Limb (tissue), 2 donors: Measurements from ENCODE around the gene FDX2.

Experiments
- DNase-seq, 2 donors: peaks; one replicate each; pipeline ENCODE4 v3.0.0-alpha.2; 2016; ENCODE audit errors: extremely low spot score in 2 of 2

Gene FDX2

DNA sequence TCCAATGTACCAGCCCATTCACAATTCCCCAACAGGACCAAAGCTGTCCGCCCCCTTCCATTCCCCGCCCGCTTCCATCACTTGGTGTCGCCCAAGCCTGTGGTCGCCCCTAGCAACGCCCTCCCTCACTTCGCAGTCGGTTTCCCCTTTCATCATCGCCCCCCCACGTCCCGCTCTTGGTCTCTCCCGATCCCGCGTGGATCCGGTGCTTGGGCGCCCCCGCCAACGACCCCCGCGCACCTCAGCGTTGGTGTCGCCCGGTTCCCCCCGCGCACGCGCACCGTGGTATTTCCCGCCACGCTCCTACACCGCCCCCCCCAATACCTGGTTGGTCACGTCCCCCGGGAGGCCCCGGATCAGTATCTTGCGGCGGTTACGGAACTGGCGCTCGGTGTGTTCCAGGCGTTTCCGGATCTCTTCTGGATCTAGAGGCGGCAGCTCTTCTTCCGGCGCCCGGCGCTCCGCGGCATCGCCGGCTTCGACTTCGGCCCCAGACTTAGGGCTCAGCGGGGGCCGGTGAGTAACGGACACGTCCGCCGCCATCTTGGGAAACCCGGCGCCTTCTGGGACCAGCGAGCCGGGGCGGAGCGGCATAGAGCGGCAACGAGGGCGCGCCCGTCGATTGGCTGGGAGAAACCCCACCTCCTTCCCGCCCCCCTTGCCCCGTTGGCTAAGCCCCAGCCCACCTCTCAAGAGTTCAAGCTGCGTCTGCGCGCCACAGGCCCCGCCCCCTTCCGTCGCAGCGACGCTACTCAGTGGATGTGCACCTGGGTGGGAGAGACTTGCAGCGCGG lies 17.3 kb upstream of the FDX2 start, which contains the start of gene RAVER1:
Gene RAVER1 (minus strand): TSS at position 565 of the 793 bp plus-strand sequence. CDS start 22 bp downstream, at position 543.
- DNase-seq = peak; percentile 97 to 99

DNA sequence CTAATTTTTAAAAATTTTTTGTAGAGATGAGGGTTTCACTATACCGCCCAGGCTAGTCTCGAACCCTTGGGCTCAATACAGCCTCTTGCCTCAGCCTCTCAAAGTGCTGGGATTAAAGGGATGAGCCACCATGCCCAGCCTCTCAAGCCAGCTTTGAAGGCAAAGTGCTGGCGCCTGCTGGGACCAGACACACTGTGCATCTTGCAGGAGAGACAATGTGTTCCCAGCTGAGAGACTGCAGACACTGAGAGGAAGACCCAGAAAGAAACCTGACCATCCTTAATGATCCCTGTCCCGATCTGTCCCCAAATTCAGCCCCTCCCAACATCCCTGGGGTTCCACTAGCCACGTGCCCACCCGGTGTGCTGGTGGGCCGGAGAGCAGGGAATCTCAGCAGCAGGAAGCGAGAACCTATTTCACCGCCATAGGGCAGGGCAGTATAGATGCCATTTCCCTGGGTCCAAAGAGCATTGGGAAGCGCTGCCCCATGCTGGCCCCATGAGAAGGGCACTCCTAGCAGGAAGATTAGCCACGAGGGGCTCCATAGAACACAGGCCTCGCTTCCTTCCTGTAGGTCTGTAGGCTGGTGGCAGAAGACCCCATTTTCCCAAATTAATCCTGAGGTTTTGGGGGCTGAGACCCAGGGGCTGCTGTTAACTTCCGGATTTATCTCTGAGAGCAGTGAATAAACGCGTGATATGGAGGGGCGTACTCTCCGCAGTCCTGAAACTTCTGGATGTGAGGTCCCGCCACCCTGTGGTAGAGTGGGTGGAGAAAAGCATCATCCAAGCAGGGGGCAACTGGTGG lies 16.5 kb upstream of the FDX2 start:
- DNase-seq = no peak

DNA sequence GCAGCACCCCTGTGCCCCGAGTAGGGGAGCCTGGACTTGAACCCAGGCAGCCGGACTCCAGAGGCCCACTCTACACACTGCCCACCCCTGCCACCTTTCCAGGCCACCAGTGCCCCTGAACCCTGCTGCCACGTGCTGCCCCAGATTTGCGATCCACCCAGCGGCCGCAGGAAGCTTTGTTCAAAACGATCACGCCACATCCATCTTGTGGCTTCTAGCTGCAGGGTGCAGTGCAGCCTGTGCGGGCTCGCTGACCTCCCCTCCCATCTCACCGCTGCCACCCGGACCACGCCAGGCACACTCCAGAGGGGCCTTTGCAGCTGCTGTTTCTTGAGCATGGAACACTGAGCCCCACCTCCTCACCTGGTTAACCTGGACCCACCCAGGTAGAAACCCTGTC lies 13.7 kb upstream of the FDX2 start:
- DNase-seq = no peak

DNA sequence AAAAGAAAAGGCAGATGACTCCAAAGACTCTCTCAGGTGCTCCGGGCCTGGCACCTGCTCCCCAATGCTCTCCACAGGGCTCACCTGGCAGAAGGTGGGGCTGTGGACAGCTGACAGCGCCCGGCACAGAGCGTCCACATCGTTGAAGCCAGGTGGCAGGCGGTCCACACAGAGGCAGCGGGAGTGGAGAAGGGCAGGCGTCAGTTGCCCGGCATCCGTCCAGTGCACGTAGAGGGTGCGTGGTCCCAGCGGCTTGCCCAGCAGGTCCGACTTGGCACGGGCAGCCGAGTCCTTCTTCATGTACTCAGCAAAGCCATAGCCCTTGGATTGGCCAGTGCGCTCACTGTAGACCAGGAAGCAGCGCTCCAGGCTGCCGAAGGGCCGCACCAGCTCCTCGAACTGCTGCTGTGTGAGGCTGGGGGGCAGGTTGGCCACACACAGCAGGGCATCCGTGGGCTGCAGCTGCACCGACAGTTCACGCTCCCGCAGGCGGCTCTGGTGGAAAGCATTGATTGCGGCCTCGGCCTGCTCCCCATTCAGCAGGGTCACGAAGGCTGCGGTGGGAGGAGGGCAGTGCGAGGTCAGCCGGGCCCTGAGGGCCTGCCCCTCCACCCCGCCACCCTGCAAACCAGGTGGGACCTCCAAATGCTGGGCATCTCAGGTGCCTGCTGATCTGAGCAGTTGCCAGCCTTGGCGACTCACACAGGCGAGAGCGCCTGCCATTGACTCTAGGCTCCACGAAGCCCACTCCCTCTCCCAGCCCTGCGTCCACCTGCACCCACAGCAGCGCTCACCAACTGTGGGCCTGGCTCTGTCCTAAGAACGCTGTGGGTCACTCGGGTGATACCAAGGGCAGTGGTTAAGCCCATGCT lies 13.0 kb upstream of the FDX2 start:
- no peak for DNase-seq

DNA sequence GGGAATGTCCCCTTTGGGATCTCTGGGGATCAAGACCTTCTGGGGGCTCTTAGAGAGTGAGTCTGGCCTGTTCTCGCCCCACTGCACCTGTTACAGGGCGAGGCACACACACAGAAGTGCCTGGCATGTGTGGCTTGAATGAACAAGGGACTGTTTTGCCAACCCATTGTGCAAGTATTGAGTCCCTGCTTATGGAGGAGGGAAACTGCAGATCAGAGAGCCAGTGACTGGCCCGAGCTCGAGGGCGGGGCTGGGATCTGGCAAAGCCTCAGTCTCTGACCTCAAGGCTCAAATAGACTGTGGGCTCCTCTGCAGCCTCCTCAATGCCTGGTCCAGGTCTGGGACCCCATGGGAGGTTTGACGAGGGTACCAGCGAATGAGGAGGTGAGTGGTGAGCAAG lies 12.0 kb upstream of the FDX2 start:
- no peak for DNase-seq

DNA sequence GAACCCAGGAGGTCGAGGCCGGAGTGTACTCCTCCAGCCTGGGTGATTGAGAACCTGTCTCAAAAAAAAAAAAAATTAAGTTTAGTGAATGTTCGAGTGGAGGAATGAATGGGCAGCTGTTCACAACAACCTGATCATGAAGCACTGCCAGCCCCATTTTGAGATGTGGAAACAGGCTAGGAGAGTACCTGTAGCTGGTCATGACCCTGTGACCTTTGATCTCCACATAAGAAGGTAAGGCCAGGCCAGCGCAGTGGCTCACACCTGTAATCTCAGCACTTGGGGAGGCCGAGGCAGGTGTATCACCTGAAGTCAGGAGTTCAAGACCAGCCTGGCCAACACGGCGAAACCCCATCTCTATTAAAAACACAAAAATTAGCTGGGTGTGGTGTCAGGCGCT lies 9.9 kb upstream of the FDX2 start:
- no peak for DNase-seq

DNA sequence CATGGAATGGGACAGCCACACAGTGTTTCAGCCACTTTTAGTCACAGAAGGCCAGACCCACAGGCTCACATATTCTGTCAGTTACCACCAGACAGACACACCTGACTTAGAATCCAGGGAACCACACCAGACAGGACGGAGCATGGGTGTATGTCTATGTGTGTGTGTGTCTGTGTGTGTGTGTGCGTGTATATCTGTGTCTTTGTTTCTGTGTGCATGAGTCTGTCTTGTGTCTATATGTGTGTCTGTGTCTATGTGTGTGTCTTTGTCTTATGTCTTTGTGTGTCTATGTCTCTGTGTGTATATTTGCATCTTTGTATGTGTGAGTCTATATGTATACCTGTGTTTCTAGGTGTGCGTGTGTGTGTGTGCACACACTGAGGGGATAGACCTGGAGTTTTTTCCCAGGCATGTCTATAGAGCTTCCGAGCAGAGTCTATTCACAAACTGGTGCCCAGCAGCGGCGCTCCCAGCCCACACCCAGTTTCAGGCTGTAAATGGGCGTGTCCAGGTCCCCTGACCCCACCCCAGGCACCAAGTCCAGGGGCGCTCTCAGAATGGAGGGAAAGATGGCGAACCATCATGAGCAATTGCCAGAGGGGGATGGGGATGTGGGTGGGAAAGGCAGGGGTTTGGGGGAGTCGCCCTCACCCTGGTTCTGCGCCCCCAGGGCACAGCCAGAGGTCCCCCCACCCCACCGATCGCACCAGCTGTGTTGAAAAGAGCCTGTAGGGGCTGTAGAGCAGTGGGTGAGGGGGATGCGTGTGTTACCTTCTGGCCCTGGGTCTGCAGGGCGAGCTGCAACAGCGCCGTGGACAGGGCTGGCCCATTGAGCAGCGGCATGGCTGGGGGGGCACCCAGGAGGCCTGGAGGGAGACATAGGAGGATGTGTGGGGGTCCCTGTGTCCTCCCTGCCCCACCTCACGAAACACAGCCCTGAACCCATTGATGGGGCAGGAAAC lies 6.3 kb upstream of the FDX2 start:
- no peak for DNase-seq

DNA sequence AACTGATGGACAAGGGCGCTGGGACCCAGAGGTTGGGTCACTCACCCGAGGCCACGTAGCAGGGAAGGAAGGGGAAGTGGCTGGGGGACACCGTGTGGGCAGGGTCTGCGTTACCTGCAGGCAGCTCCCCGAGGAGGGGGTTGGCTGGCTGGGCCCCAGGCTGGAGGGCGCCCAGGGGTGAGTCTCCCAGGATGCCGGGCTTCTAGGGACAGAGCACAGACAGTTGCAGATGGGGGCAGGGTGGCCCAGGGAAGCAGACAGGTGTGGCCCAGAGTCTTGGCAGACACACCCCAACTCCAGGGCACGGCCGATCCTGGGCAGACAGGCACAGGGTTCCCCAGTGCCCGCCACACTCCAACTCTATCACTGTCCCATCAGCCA lies 5.6 kb upstream of the FDX2 start:
- DNase-seq = no peak

DNA sequence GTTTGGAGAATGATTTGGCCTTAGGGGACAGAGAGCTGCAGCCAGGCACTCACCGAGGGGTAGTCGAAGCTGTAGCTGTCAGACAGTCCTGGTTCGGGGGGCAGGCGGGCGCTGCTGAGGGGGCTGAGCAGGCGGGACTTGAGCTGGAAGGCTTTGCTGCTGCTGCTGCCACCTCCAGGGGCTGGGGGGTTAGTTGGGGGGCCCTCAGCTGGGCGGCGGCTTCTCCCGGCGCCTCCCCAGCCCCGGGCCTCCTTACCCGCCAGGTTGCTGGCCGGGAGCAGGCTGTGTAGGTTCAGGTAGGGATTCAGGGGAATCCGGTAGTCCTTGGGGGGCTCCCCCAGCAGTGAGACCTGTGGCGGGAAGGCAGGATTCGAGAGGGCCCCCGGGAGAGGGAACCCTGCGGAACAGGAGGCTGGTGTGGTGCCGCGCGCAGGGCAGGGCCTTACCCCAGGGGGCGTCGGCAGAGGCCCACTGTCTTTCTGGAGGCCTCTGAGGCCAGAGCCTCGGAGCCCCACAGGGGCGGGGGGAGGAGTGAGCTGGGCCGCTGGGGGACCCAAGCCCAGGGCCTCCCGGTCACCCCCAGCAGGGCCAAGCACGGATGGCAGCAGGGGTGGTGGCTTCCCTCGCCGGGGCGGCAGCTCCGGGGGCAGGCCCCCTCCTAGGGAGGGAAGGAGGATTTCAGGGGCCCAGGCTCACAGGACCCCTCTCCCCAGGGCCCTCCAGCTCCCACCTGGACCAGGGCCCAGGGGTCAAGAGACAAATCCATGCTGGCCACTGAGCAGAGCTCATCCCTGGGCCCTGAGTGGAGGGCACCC lies 5.0 kb upstream of the FDX2 start:
- DNase-seq = no peak

DNA sequence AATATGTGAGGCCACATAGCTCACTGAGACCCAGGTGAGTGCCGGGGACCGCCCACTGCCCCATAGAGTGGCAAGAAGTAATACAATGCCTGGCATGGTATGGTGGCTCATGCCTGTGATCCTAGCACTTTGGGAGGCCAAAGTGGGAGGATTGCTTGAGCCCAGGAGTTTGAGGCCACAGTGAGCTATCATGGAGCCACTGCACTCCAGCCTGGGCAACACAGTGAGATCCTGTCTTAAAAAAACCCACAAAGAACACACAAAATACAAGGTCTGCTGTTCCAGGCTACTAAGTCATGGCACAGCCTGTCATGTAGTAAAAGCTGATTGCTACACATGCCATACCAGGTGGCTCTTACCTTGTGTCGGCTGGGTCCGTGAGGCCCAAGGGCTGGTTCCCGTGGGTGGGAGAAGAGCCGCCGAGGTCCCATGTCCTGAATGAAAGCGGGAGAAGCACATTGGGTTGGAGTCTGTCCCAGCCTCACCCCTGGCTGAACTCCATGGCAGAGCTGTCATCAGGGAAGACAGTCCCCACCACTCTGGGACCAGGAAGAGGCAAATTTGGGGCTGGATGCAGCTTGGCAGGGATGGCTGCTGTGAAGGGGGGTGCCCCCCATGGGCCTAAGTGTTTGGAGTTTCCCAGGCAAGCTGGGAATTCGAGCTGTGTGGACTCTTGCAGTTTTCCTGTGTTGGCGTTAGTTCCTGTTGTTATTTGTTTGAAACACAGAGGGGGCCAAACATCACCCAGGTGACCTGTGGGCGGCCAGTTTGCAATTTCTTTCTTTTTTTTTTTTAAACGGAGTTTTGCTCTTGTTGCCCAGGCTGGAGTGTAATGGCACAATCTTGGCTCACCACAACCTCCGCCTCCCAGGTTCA lies 3.2 kb upstream of the FDX2 start:
- no peak for DNase-seq

DNA sequence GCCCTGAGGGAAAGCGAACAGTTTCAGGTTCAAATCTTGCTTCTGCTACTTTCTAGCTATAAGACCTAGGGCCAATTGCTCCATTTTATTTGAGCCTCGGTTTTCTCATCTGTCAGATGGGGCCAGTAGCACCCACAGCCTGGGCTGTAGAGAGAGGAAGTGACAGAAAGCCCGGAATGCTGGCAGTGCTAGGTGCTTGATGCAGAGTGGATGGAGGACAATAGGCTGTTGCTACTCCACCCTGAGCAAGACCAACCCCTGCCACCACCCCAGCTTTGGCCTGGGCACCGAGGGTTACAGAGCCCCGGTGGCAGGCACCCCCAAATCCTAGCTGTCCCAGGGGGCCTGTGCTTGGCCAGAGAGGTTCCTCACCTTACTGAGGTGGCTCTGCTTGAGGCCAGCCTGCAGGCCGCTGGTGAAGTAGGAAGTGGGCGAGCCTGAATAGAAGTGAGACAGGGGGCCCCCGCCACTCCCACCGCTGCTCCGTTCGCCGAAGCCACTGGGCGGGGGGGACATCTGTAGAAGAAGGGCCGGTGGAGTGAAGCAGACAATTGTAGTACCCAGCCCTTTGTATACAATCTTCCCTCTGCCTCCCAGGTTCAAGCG lies 2.1 kb upstream of the FDX2 start:
- no peak for DNase-seq

DNA sequence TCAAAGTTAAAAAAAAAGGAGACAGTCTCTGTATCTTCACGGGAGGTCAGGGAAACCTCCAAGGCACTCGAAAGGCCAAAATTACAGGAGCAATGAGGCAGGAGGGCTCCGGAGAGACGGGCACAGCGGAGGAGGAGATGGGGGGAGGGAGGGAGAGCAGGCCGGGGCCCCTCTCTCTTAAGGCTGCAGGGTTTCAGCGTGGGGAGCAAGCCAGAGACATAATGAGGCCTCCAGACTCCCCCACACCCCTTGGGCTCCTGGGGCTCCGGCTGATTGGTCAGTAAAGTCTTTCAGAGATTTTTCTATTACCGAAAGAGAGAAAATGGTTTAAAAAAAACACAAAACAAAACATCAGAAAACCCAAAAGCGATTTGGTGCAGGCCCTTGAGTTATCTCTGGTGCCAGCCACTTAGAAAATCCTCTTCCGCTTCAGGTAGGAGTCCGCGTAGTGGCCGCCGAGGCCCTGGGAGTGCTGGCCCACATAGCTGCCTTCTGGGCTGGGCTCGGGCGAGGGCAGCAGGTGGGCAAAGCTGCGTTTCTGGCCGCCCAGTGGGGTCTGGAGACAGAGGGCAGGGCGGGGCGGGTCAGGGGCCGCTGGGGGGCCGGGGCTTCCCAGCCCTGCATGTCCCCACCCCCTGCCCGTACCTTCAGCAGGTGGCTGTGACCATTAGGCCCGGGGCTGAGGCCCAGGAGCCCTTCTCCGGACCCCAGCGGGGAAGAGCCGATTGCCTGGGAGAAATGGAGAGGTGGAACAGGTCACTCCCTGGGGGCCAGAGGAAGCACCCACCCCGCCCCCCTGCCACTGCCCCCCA lies 1.4 kb upstream of the FDX2 start:
- no peak for DNase-seq

DNA sequence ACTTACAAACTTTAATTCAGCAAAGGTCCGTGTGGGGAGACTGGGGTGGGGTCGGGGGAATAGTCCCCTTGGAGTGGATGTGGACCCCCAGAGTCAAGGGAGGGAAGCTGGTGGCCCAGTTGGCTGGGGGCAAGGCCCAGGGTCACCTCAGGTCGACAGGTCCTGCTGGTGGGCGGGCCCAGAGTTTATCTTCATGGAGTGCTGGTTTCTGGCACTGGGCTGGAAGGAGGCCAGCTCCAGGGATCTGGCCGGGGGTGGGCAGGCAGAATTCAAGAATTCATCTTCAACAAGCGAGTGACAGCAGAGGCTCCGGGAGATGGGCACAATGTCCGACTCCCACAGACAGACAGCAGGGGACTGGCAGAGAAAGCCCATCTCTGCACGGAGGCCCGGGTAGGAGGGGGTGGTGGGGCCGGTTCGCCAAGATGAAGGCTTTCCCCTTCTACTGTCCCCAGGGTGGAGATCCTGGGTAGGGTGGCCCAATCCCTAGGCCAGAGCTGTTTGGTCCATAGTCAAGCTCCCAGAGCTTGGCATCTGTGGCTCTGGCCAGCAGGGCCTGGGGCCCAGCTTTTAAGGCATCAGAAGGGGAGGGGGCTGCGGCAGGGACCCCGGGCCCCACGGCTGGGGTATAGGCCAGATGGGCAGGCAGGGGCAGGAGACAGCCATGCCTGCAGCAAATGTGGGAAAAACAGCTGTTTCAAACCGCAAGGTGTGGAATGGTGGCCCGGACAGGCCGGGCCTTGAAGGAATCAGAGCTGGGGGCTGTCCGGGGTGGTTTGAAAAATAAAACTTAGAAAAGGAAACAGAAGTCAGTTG lies 622 bp upstream of the FDX2 start:
- no peak for DNase-seq

DNA sequence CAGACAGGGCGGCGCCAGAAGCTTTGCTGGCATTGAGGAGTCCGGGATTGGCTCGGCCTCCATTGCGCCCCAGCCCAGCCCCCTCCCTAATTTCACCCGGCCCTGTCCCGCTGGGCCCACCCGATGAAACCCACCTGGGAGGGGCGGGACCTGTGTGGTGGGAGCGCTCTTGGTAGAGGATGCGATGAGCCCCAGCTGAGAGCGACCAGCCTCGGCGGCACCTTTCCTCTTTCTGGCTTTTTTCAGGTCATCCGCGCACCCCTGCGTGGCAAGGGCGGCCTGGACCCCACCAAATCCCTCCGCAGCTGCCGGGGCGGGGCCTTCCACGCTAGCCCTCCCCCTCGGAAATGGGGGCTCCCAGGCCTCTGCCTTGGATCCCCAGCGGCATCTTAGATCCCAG lies 6.4 kb downstream of the FDX2 start, which contains the start of gene ZGLP1:
Gene ZGLP1 (minus strand): TSS at position 393 of the 400 bp plus-strand sequence.
- no peak for DNase-seq

DNA sequence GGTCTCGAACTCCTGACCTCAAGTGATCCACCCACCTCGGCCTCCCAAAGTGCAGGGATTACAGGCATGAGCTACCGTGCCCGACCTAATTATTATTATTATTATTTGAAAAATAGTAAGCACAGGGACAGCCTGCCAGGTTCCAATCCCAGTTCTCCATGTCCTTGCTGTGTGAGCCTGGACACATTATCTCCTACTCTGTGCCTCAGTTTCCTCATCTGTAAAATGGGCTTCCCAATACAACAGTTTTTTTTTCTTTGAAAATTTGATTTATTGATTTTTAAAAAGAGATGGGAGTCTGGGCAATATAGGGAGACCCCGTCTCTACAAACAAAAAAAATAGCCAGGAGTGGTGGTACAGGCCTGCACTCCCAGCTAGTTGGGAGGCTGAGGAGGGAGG lies 9.5 kb downstream of the FDX2 start:
- no peak for DNase-seq

DNA sequence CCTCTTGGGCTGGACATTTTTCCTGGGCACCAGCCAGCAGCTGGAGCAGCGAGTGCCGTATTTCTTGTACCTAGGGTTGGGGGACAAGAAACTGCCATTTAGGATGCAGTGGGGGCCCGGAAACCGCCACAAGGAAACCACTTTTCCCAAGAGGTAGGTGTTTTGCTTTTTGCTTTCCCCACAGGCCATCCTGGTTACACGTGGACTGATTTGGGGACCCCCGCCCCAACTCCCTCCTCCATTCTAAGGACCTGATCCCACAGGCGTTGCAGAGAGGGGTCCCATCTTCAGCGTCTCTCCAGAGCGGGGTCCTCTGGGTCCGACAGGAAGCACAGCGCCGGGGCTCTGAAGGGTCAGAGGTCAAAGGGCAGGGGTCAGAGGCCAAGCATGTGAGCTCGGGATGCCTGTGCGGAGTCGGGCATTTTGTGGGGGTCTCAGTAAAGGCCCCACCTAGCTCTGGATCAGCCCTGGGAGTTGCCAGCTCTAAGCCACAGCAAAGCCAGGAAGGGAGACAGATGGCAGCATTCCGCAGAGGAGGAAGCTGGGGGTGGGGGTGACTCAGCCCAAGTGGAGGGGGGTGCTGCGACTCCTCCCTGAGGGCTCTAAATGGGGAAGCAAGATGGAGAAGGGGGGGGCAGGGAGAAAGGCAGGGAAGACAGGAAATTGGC lies 10.5 kb downstream of the FDX2 start:
- no peak for DNase-seq
